Stimulated activated CD4-positive, alpha-beta T cell treated with anti-CD3 and anti-CD28 coated beads, Interleukin-15, amount 100 ng/mL, for 1 hour (primary cell): Measurements from ENCODE around the gene TJAP1.
"Not testable (repeated sequence)": the region's sequence is repeated elsewhere in the genome, so short reads cannot be mapped to it uniquely, and the experiment has no call there.

ENCODE experiments used
- DNase-seq, 2 donors: peaks; one replicate each; pipeline ENCODE4 v3.0.0-alpha.2; 2020; ENCODE audit warnings: low read depth in 1 of 2, low spot score in 1 of 2

The TJAP1 gene

DNA sequence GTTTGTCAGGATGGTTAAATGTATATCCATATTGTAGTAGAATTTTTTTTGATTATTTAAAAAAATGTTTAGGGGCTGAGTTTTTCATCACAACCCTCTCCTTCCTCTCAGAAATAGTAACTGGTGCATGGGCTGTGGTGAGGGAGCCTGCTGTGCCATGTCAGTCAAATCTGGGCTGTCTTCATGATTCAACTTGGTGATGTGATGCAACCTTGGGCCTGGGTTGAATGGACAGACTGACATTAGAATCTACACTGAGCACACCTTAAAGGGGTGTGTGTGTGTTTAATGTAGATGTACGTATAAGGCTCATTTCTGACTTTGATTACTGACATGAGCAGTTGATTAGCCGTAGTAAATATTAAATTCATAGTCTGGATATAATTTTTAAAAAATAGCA lies 3.7 kb downstream of the TJAP1 start:
- DNase-seq, result no peak

DNA sequence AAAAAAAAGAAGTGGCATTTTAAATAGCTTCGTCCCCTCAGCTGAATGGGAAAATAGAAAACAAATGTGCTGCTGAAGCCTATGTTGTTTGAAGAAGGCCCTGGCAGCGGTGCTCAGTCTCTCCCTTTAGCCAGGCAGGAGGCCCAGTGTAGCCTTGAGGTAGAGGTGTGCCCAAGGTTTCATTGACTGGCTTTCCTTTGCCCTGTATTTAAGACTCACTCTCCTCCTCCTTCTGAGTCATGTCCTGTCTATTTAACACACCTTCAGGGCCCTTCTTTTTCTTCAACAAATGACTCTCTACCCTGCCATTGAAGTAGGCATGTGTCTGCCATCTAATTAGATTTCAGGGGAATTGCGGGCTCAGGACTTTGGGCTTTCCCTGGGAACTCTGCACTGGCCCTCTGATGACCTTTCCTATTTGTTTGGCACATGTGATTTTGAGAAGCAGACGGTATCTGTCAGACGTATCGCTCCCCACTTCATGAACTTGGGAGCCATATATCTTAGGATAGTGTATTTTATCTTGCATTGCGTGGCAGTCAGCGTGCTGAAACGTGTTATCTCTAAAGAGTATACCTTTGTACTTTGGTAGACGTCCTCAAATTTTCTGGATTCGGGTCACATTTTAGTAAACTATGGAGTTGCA lies 4.3 kb downstream of the TJAP1 start:
- DNase-seq, result no peak

DNA sequence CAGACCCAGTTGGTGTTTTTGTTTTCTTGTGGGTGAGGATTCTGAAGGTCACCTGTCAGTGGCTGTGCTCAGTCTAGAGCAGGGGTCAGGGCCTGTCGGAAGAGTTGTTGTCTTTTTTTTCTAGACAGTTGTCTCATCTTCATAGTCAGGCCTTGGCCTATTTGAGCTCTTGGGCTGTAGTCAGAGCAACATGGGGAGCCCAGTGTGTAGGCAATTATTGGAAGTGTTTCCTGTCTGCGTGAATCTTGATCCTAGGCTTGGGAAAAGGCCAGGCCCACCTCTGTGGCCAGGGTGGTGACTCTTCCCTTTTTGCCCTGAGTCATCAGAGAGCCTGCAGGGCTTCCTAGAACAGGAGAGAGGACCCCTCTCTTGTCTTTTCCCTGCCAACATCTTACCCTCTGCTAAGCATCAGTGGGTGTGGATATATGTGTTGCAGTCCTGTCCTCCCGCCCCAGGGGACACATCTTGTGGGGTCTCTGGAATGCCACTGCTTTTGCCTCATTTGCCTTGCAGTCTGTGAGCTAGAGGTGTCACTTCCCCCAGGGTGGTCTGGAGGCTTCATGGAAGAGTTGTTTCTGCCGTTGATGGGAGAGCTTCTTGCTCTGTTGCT lies 11.4 kb downstream of the TJAP1 start:
- DNase-seq, result no peak

DNA sequence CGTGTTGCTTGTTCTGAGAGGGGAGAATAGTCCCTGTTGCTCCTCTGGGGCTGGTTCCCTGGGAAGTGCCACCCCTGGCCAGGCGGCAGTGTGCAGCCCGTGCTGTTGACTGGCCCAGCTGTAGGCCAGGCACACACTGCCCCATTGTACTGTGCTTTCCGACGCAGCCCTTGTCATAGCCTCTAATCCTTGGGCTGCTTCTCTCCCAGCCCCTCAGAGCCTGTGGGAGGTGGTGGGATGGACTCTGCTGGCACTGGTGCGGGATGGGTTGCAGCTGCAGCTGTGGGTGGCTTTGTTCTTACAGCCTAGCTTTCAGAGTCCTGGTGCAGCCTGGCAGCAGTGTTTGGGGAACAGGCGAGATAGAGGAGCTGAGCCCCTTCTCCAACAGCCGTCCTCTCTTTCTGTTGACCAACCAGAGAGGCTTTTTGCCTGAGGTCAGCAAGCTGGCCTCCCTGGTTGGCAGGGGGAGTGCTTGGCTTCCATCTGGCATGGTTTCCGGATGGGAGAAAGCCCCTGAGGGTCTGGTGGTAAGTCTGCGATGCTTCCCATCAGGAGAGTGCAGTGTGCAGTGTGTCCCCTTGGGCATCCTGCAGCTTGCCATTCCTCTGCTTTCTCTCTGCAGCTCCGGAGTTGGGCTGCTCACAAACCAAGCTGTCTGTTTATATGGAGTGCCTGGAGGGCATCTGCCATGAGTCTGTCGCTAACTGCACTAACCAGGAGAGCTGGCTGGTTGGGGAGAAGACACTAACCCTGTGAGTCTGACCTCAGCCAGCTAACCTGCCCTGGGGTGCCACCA lies 12.1 kb downstream of the TJAP1 start:
- no peak for DNase-seq

DNA sequence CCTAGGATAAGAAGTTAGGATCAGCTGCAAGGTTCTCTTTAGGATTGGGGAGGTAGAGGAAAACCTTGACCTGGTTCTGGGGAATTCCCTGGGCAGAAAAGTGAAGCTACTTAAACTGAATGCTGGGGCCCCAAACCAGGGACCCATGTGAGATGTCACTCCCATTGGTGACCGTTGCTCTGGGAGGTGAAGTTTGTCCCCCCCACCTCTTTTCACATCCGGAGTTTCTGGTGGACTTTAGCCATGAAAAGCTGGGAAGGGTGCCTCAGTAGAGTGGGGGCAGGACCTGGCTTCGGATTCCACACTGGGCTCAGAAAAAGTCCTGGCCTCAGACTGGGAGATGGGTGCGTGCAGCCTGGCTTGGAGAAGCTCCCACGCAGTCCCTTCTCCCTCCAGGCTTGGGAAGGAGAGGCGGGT lies 13.2 kb downstream of the TJAP1 start:
- DNase-seq, result no peak

DNA sequence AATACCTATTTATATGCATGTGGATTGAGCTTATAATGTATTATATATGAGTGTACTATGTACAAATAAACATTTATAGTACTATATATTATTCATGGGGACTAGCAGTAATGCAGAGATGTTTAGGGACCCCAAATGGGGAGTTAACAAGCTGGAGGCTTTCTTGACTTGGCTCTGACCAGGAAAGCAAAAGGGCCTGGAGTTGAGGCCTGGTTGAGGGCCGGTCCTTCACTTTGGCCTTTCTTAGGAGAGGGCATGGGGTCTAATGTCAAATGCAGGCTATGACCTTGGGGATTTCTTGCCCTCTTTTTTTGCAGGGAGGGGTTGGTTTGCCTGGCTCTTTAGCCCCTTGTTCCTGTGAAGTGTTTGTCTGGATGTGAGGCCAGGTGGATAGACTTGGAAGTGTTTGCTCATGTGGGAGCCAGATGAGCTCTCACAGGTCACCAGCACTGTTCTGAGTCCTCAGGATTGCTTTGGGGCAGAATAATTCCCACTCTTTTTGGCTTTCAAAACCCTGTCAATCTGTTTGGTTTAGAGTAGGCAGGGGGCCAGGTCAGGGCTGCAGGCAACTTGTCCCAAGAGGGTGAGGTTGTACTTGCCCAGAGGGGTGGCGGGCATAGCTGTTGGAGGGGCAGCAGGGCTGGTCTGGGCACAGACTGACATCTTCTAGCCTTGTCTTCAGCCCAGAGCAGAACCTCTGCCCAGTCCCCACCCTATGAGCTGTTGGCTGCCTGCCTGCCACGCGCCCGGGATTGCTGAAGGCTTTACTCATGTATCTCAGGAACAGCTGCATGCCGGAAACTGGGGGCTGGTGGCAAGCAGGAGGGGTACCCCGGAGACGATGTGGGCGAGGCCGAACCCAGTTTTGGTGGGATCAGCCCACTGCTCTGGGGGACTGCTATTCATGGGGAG lies 14.6 kb downstream of the TJAP1 start:
- no peak for DNase-seq

DNA sequence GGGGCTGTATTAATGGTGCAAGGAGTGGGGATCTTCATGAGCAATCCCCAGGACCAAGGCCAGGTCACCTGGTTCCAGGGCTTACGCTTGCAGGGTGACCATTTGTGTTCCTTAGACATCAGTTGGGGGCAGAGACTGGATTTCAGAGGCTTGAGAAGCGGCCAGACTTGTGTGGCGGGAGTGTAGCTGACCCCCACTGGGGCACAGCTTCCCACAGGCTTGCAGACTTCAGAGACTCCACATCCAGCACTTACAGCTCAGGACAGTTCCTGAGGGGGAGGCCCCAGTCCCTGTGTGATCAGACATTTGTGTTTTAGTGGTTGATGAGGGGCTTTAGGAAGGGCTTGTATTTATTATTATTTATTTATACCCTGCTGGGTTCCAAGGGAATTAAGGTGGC lies 15.3 kb downstream of the TJAP1 start:
- no peak for DNase-seq

DNA sequence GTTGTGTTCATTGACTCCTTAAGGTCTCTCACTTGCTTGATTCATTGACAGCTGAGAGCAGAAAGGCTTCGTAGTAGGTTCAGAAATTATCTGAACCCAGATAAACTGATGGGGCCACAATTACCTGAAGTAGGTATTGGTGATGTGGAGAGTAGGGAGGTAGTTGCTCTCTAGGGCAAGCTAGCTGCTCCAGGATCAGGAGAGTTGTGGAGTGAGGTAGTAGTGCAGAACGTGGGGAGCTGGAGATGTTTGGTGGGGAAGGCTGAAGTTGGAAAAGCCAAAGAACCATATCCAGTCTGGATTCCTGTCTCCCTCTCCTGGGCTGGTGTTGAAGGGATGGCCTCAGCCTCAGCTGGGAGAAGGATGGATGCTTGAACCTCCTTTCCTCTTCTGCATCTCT lies 15.9 kb downstream of the TJAP1 start:
- DNase-seq, result no peak

DNA sequence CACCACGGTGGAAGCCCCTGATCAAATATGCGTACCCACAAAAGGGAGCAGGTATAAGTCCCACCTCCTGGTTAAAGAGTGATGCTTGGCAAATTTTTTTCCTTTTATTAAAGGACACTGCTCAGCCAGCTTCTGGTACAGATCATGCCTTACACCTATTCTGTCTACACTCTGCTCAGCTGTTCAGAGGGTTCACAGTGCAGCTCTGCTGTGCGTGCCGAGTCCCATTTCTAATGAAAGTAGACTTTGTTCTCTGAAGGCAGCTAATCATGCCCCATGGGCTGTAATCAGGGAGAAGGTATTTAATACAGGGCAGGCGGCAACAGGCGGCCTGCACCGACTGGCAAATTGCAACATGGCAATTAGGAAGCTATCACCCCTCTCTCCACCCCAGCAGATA lies 16.5 kb downstream of the TJAP1 start:
- DNase-seq, result no peak

DNA sequence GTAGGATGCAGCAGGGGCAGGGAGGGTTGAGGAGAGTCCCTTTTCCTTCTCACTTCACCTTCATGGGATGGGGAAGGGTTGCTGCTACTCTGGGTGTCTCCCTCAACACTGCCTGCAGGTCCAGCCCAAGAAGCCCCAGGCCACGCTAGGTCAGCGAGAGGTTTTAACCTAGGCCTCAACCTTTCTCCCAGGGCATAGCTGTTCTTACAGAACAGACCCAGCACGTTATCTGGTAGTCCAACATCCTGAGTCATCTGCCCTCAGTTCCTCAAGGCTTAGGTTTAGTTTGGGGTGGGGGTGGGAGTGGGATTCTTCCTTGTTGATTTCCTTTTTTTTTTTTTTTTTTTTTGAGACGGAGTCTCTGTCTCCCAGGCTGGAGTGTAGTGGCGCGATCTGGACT lies 17.0 kb downstream of the TJAP1 start:
- no peak for DNase-seq

DNA sequence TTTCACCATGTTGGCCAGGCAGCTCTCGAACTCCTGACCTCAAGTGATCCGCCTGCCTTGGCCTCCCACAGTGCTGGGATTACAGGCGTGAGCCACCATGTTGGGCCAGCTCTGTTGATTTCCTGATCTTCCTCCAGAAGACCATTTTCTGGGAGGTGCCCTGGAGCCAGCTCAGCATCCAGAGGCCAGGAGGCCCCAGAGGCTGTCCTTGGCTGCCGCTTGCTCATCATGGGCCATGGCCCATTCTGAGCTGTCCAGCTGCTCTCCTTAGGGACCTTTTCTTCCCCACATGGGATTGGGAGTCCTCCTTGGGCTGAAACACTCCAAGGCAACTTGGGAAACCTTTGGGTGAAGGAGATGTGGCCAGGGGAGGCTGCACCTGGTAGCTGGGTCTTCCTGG lies 17.4 kb downstream of the TJAP1 start:
- no peak for DNase-seq

DNA sequence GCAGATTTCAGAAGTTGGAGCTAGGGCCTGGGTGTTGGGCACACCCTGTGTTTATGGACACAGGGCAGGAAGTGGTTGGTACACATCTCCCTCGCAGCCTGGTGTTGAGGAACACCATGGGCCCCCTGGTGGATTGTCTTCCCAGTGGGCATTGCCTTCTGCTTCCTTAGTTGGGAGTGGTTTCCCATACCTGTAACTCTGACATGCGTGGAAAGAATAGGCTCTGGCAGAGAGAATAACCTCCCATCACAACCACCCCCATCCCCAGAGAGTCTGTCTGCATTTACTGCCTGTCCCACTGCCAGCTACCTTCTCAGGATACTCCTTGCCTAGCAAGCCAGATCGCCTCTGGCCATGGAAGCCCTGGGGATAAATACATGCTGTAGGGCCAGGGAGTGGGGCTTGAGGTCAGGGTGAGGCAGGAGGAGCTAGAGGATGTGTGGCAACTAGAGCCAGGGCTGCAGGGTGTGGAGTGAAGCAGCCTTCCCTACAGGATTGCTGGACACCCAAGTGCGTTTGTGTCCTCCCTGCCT lies 18.1 kb downstream of the TJAP1 start:
- no peak for DNase-seq

DNA sequence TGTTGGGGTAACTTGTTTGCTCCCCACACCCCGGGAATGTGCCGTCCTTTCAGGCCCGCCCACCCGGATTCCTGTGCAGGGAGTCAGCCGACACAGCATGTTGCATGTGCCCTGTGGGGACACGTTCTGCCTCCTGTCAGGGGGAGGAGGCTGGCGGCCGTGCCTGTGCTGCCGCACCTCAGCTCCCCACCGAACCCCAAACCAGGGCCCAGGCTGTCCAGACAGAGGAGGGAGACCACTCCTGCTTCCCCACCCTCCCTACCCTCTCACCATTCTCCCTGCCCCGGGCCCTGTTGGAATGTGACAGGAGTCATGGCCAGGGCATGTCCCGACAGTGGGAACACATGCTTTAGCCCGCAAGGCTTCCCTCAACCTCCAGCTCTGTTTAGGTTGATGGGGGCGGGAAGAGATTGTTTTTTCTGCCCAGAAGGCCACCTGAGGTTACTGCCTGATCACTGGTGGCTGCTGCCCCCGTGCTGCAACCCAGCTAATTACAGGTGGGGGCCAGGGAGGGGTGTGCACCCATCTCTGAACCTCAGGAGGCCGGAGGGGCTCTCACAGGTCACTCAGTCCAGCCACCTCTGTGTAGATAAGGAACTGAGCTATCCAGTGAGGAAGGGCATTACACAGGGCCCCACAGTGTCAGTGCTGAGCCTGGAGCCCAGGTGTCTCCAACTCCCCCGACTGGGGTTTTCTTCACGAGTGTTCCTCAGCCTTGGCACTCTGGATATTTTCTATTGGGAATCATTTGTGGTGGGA lies 19.2 kb downstream of the TJAP1 start:
- no peak for DNase-seq

DNA sequence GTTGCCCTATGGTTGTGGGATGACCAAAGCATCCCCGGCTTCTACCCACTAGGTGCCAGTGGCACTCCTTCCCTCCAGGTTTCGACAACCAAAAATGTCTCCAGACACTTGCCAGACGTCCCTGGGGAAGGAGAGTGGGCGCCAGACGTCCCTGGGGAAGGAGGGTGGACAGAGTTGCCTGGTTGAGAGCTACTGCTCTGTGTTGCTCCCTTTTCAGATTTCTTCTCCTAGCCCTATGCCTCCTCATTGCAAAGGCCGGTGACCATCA lies 19.7 kb downstream of the TJAP1 start:
- DNase-seq, result no peak

DNA sequence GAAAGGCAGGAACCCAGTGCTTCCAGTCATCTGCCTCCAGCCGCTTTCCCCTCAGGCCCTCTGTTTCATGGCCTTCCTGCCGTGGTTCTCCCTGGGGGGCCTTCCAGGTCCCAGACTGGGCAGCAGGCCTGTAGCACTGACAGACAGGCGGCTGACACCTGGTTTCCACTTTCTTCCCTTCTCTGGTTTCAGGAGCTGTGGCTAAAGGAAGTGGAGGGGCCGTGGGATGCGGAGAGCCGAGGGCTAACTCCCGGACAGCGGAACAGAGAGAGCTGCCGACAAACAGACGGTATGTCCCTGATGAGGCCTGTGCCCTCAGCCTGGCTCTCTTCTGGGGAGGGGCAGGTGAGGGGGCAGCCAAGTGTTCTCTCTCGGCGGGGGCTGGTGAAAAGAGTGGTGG lies 20.3 kb downstream of the TJAP1 start:
- no peak for DNase-seq

DNA sequence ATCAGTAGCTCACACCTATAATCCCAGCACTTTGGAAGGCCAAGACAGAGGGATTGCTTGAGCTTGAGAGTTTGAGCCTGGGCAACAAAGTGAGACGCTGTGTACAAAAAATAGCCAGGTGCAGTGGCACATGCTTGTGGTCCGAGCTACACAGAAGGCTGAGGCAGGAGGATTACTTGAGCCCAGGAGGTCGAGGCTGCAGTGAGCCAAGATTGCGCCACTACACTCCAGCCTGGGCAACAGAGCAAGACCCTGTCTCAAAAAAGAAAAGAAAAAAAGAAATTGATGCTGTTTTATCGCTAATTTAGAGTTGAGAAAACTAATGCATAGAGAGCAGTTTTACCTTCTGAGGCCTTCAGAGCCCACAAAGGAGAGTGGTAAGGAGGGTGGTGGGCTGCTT lies 20.9 kb downstream of the TJAP1 start:
- not testable (repeated sequence) for DNase-seq

DNA sequence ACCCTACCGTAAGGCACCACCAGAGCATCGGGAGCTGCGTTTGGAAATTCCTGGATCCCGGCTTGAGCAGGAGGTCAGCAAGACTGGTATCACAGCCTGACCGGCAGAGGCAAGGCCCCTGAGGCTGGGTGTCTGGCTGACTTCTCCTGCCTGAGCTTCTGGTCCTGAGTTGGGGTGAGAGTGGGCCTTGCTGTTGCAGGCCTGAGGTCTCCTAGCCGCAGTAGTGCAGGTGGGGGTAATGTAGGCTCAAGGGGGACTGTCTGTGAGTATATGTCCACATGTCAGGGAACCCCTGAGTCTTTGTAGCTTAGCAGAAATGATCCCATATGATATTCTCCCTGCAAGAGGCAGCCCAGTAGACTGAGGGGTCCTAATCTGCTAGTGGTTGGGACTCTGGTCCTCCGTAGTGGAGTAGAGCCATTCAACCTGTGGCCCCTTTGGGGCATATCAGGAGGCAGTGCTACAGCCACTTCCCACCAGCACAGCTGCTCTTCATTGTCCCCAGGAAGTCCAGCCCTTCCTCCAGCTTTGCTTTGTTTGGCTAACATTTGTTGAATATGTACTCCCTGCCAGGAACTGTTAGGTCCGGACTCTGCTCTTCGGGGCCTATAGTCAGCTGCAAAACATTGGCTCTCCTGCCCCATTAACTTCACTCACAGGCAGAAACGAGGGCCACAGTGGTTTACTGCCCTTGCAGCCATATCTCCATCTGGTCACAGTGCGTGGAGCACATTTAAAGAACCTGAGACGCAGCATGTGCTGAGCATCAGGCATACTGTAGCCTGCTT lies 21.9 kb downstream of the TJAP1 start:
- no peak for DNase-seq

DNA sequence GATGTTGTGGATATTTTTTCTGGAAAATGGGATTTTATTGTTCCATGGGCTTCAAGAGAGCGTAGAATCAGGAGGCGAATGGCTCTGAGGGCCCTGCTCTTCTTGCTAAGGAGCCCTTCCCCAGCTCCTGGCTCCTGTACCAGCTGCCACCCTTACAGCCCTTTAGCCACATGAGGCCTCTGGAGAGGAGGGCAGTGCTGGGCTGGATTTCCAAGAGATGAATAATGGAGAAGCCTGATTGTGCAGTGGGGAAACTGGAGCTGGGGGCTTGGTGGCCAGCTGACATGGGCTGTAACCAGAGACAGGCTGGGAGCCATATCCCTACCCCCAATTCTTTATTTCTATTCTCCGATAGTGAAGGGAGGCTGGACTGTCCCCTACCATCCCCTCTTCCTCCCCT lies 23.6 kb downstream of the TJAP1 start:
- no peak for DNase-seq

DNA sequence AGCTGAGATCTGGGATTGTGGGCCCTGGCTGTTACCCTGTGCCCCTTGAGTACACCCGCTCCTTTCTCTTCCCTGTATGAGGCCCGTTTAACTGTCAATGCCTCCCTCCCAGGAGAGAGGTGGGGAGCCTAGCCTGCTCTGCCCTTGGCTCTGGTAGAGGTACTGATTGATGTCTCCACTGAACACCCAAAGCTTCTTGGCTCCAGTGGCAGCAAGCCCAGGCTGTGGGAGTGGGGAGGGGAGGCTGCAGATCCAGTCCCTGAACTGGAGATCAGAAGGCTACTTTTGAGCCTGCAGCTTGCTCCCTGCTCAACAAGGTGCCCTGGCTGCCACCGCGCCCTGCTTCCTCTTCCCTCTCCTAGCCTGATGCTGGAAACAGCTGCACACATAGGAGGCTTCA lies 25.3 kb downstream of the TJAP1 start:
- no peak for DNase-seq

DNA sequence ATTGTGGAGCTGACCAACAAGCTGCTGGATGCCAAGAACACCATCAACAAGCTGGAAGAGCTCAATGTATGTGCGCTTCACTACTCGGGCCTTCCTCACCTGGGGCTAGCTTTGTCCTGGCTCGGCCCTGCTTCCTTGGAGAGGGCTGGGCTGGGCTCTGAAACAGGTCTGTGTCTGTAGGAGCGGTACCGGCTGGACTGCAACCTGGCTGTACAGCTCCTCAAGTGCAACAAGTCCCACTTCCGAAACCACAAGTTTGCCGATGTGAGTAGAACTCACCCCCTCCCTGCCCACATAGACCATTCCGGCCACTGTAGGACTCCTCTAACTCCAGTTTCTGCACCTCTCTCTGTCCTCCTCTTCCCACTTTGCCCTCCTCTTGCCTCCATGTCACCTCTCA lies 26.1 kb downstream of the TJAP1 start:
- no peak for DNase-seq
